SU-DHL-6 (cell line): ENCODE measurements around the gene FURIN.

Experiments used
- H2AFZ ChIP-seq: fragments of 200-600 bp; sonication (generic); 2 replicates; pipeline ENCODE4 v1.6.1; 2014; ENCODE audit warnings: low read depth, mild to moderate bottlenecking, moderate library complexity, mixed read lengths, antibody characterized with exemption, low read length; ENCODE audit not compliant: severe bottlenecking
- H3F3A ChIP-seq: fragments of 200-600 bp; shearing (Covaris generic); 2 replicates; pipeline ENCODE4 v1.6.0; 2016; ENCODE audit warnings: antibody characterized with exemption, mild to moderate bottlenecking; ENCODE audit not compliant: insufficient read depth
- H3K27ac ChIP-seq: fragments of 200-600 bp; sonication (generic); 2 replicates; pipeline ENCODE4 v1.5.1; 2016; ENCODE audit warnings: low read depth, mild to moderate bottlenecking, low read length, moderate library complexity, mixed read lengths
- H3K27me3 ChIP-seq: fragments of 200-600 bp; sonication (generic), shearing (Covaris generic); 2 replicates; pipeline ENCODE4 v1.6.0; 2014; ENCODE audit warnings: mild to moderate bottlenecking, low read length
- H3K36me3 ChIP-seq: fragments of 200-600 bp; sonication (generic); 2 replicates; pipeline ENCODE4 v1.6.1; 2014; ENCODE audit warnings: mild to moderate bottlenecking, low read length, mixed read lengths
- H3K4me2 ChIP-seq: fragments of 300-600, 200-600 bp; shearing (Covaris generic), sonication (generic); 2 replicates; pipeline ENCODE4 v1.6.0; 2014; ENCODE audit warnings: low read length, low read depth, mild to moderate bottlenecking; ENCODE audit not compliant: poor library complexity, severe bottlenecking
- H3K4me3 ChIP-seq: fragments of 200-600 bp; sonication (generic); 2 replicates; pipeline ENCODE4 v1.5.1; 2014; ENCODE audit warnings: antibody characterized with exemption, low read length, mild to moderate bottlenecking, mixed read lengths; ENCODE audit not compliant: insufficient read depth, poor library complexity, severe bottlenecking
- H3K79me2 ChIP-seq: fragments of 200-600 bp; sonication (generic); 2 replicates; pipeline ENCODE4 v1.6.1; 2014; ENCODE audit warnings: mild to moderate bottlenecking, low read length, moderate library complexity; ENCODE audit not compliant: insufficient read depth
- H3K9ac ChIP-seq: fragments of 200-600 bp; sonication (generic); 2 replicates; pipeline ENCODE4 v1.7.0; 2014; ENCODE audit warnings: mild to moderate bottlenecking, low read length
- H3K9me2 ChIP-seq: fragments of 200-600 bp; sonication (generic); replicated peaks from 2 replicates; pipeline ENCODE4 v1.6.1; 2014; ENCODE audit warnings: low read length; ENCODE audit not compliant: insufficient read depth
- H3K9me3 ChIP-seq: fragments of 200-600 bp; sonication (generic); 2 replicates; pipeline ENCODE4 v1.6.1; 2014; ENCODE audit warnings: low read length, mixed read lengths; ENCODE audit not compliant: insufficient read depth
- H4K20me1 ChIP-seq: fragments of 200-600 bp; sonication (generic); 2 replicates; pipeline ENCODE4 v1.6.1; 2014; ENCODE audit warnings: low read depth, mild to moderate bottlenecking, antibody characterized with exemption, low read length, moderate library complexity, mixed read lengths
- EZH2phosphoT487 ChIP-seq: fragments of 200-600 bp; sonication (generic), shearing (Covaris generic); conservative IDR thresholded peaks from 2 replicates; pipeline ENCODE4 v1.6.1; 2018; ENCODE audit warnings: mild to moderate bottlenecking, antibody characterized with exemption, low read length, moderate library complexity, mixed read lengths
- TF ChIP-seq, protein P1 (sequence below): fragments of 200-600 bp; sonication (generic); IDR thresholded peaks from one replicate; pipeline ENCODE4 v1.5.1; 2017; ENCODE audit warnings: antibody characterized with exemption, mild to moderate bottlenecking, low read length, moderate library complexity; ENCODE audit not compliant: insufficient read depth, poor library complexity, severe bottlenecking

Gene FURIN

DNA sequence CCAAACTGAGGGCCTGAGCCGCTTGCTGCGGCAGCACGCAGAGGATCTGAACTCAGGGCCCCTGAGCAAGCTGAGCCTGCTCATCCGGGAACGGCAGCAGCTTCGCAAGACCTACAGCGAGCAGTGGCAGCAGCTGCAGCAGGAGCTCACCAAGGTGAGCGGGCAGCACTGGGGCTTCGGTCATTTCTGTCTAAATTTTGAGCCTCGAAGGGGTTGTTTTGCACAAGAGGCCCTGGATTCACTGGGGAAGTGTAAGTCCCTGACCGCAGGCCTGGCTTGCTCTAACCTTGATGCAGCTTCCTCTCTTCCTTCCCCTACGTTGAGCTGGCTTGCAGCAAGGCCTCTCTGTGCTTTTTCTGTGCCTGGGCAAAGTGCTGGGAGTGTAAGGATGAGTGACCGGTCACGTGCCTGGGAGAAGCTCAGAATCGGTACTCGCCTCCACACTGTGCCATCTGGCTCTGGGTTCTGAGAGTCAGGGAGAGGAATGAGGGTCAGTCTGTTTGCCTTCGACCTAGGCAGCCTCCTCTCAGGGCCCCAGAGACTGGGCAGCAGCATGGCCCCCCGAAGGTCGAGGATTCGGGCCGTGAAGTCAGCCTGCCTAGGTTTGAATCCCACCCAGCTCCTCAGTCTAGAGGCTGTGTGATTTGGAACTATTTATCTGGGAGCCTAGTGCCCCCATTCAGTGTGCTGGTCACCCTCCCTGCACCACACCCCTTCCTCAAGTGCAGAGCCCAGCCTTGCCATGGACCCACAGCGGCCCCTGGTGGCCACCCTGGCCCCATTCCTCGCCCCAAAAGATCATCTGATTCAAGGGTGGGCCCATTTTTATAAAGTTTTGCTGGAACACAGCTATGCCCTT lies 17.3 kb downstream of the FURIN start:
- TF ChIP-seq, protein P1, sequence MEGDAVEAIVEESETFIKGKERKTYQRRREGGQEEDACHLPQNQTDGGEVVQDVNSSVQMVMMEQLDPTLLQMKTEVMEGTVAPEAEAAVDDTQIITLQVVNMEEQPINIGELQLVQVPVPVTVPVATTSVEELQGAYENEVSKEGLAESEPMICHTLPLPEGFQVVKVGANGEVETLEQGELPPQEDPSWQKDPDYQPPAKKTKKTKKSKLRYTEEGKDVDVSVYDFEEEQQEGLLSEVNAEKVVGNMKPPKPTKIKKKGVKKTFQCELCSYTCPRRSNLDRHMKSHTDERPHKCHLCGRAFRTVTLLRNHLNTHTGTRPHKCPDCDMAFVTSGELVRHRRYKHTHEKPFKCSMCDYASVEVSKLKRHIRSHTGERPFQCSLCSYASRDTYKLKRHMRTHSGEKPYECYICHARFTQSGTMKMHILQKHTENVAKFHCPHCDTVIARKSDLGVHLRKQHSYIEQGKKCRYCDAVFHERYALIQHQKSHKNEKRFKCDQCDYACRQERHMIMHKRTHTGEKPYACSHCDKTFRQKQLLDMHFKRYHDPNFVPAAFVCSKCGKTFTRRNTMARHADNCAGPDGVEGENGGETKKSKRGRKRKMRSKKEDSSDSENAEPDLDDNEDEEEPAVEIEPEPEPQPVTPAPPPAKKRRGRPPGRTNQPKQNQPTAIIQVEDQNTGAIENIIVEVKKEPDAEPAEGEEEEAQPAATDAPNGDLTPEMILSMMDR = peak; percentile 94
- no peak for TF ChIP-seq EZH2phosphoT487
- H3K36me3 ChIP-seq = no peaks in the 10 kb centered on the region
- no peaks in the 10 kb centered on the region for H3K27me3 ChIP-seq
- H3K9me3 ChIP-seq = no peaks in the 10 kb centered on the region
- no peaks in the 10 kb centered on the region for H3K9me2 ChIP-seq
- no peak overlapping the region for H3K4me3 ChIP-seq
- H3K9ac ChIP-seq = no peak overlapping the region
- H3K79me2 ChIP-seq = no peaks in the 10 kb centered on the region
- no peaks in the 10 kb centered on the region for H4K20me1 ChIP-seq
- no peak overlapping the region for H2AFZ ChIP-seq
- H3F3A ChIP-seq = no peaks in the 10 kb centered on the region
- H3K27ac ChIP-seq = no peak overlapping the region
- no peak overlapping the region for H3K4me2 ChIP-seq

DNA sequence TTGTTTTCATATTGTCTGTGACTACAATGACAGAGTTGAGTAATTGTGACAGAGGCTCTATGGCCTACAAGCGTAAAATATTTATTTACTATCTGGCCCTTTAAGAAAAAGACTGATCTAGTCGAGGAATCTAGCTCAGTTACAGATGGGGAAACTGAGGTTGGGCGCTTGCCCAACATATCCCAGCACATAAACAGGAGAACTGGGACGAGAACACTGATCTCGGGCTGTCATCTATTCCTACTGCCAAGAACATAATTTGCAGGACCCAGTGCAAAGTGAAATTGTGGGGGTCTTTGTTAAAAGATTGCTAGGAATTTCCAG lies 17.9 kb downstream of the FURIN start:
- H2AFZ ChIP-seq = no peak overlapping the region
- H3K9ac ChIP-seq = no peak overlapping the region
- no peak overlapping the region for H3K27ac ChIP-seq
- H3K9me2 ChIP-seq = no peaks in the 10 kb centered on the region
- H3K27me3 ChIP-seq = no peaks in the 10 kb centered on the region
- no peaks in the 10 kb centered on the region for H3K9me3 ChIP-seq
- H3F3A ChIP-seq = no peaks in the 10 kb centered on the region
- no peaks in the 10 kb centered on the region for H4K20me1 ChIP-seq
- H3K79me2 ChIP-seq = no peaks in the 10 kb centered on the region
- H3K36me3 ChIP-seq = no peaks in the 10 kb centered on the region
- no peak for TF ChIP-seq EZH2phosphoT487
- TF ChIP-seq, protein P1 = no peak
- no peak overlapping the region for H3K4me3 ChIP-seq
- H3K4me2 ChIP-seq = no peak overlapping the region

DNA sequence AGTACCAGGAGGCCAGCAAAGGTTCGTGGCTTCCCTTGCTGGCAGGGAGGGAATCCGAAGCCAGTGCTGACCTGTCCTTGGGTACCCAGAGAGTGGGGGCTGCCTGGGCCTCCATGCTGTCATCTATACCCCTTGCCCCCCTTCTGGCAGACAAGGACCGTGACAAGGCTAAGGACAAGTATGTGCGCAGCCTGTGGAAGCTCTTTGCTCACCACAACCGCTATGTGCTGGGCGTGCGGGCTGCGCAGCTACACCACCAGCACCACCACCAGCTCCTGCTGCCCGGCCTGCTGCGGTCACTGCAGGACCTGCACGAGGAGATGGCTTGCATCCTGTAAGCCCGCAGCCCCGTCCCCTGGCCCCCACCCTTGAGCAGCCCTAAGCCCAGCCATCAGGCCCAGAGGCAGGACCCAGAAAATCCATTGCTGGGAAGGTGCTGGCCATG lies 18.7 kb downstream of the FURIN start:
- Histone ChIP-seq H3K27me3 (no peaks in the 10 kb centered on the region), H3K79me2 (no peaks in the 10 kb centered on the region), H3K9ac (no peak overlapping the region), H3K9me2 (no peaks in the 10 kb centered on the region), H3K4me2 (no peak overlapping the region), H2AFZ (no peak overlapping the region), H3K27ac (no peak overlapping the region), H3K36me3 (no peaks in the 10 kb centered on the region), H4K20me1 (no peaks in the 10 kb centered on the region), H3K9me3 (no peaks in the 10 kb centered on the region), H3K4me3 (no peak overlapping the region), H3F3A (no peaks in the 10 kb centered on the region)
- TF ChIP-seq, protein P1 = no peak
- TF ChIP-seq EZH2phosphoT487 = no peak
